PC-9 (cell line): ENCODE measurements around the gene EPC2.
"Not testable (repeated sequence)": the region's sequence is repeated elsewhere in the genome, so short reads cannot be mapped to it uniquely, and the experiment has no call there.

Source experiments
- CTCF ChIP-seq: fragments of 200-600 bp; sonication (generic); conservative IDR thresholded peaks from 2 replicates; pipeline ENCODE4 v1.6.1; 2017; ENCODE audit warnings: mixed run types, antibody characterized with exemption, mild to moderate bottlenecking, moderate library complexity
- EZH2 ChIP-seq: fragments of 200-600 bp; sonication (generic); IDR thresholded peaks from 2 replicates; pipeline ENCODE4 v1.8.0; 2017; ENCODE audit warnings: antibody characterized with exemption, low read depth

- TF ChIP-seq CTCF, EZH2: not testable (repeated sequence)
Measured at GRCh38 chr2:148678302-148679179, 34.0 kb downstream of the EPC2 start.
